GM18526 (cell line): ENCODE data around the gene FGD5.

Source experiments
- POLR2A ChIP-seq: IDR thresholded peaks from 3 replicates; pipeline ENCODE4 v1.6.1; 2011; ENCODE audit not compliant: insufficient read length; ENCODE audit errors: extremely low read depth

Gene FGD5

GRCh38 chr3:14923476-14923875 is 104.7 kb downstream of the FGD5 start:
- TF ChIP-seq POLR2A: no peak

GRCh38 chr3:14925729-14926591 is 107.2 kb downstream of the FGD5 start:
- no peak for TF ChIP-seq POLR2A

GRCh38 chr3:14926592-14926991 is 107.8 kb downstream of the FGD5 start:
- TF ChIP-seq POLR2A: no peak

- no peak for TF ChIP-seq POLR2A
Measured at GRCh38 chr3:14927308-14927707, 108.5 kb downstream of the FGD5 start.

- TF ChIP-seq POLR2A: no peak
Measured at GRCh38 chr3:14929310-14930074, 110.7 kb downstream of the FGD5 start.

- no peak for TF ChIP-seq POLR2A
Measured at GRCh38 chr3:14933820-14934425, 115.2 kb downstream of the FGD5 start.

GRCh38 chr3:14935592-14936345 is 117.0 kb downstream of the FGD5 start:
- no peak for TF ChIP-seq POLR2A

- TF ChIP-seq POLR2A: no peak
Measured at GRCh38 chr3:14938954-14939353, 120.2 kb downstream of the FGD5 start.

- no peak for TF ChIP-seq POLR2A
Measured at GRCh38 chr3:14941871-14942270, 123.1 kb downstream of the FGD5 start.

- TF ChIP-seq POLR2A: no peak
Measured at GRCh38 chr3:14943042-14943441, 124.3 kb downstream of the FGD5 start.

- TF ChIP-seq POLR2A: no peak
Measured at GRCh38 chr3:14946236-14946635, 127.5 kb downstream of the FGD5 start.

- TF ChIP-seq POLR2A: no peak
Measured at GRCh38 chr3:14946739-14947099, 128.0 kb downstream of the FGD5 start.

GRCh38 chr3:14947100-14947885 is 128.5 kb downstream of the FGD5 start, which contains the start of gene NR2C2:
NR2C2 (plus strand) TSS chr3:14947583; CDS start chr3:15003915, 56,332 bp downstream.
- peak; percentile 85 for TF ChIP-seq POLR2A

- TF ChIP-seq POLR2A: peak; percentile 33
Measured at GRCh38 chr3:14947886-14948608, 129.3 kb downstream of the FGD5 start.

GRCh38 chr3:14948609-14949038 is 129.9 kb downstream of the FGD5 start:
- no peak for TF ChIP-seq POLR2A
